Measurements from ENCODE around the gene MYO7B. TPM values are rescaled to one million over a fixed set of nuclear protein-coding genes. Genes with fewer than 3 reads are reported as not detected.
A peak's percentile ranks its signal among the peaks of the same experiment; 100 is the strongest.

Gene MYO7B
- total RNA-seq, 2 donors from 2014 or later = 0.16 to 0.19 TPM

- no peaks in the 10 kb centered on the region for H3K27me3 Mint-ChIP-seq
- H3K4me3 Mint-ChIP-seq = no peak overlapping the region
- no peaks in the 10 kb centered on the region for H3K4me1 Mint-ChIP-seq
- H3K9me3 Mint-ChIP-seq = no peaks in the 10 kb centered on the region
- ATAC-seq (replicated peaks) = no peak
- H3K36me3 Mint-ChIP-seq (ENCODE audit: low read depth) = no peaks in the 10 kb centered on the region
- no peak overlapping the region for H3K27ac Mint-ChIP-seq
These were observed 55.1 kb downstream of the MYO7B start for GRCh38 chr2:127590386-127591190.

- peak; percentile 84 for ATAC-seq (replicated peaks)
- no peak overlapping the region for H3K27ac Mint-ChIP-seq
- H3K27me3 Mint-ChIP-seq = no peaks in the 10 kb centered on the region
- H3K4me3 Mint-ChIP-seq = no peak overlapping the region
- H3K36me3 Mint-ChIP-seq (ENCODE audit: low read depth) = no peaks in the 10 kb centered on the region
- H3K9me3 Mint-ChIP-seq = no peaks in the 10 kb centered on the region
- no peaks in the 10 kb centered on the region for H3K4me1 Mint-ChIP-seq
These were observed 55.9 kb downstream of the MYO7B start for GRCh38 chr2:127591221-127591923.

DNA sequence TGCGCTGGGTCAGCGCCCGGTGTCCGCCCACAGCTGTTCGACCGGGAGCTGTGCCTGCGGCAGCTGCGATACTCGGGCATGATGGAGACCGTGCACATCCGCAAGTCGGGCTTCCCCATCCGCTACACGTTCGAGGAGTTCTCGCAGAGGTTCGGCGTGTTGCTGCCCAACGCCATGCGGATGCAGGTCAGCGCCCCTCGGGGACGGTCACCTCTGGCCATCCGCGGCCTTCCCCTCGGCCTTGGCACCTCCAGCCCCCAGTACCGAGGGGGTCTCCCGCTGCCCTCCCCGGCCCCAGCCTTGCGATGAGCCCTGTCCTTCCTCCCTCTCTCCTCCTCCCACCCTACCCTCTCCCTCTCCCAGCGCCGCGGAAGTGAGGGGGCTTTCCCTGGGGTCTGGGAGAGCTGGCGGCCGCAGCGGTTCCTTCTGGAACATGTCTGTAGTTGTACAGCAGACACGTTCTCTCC, 57.3 kb downstream of the MYO7B start:
- no peak overlapping the region for H3K4me3 Mint-ChIP-seq
- no peaks in the 10 kb centered on the region for H3K9me3 Mint-ChIP-seq
- no peak overlapping the region for H3K27ac Mint-ChIP-seq
- no peaks in the 10 kb centered on the region for H3K36me3 Mint-ChIP-seq (ENCODE audit: low read depth)
- H3K27me3 Mint-ChIP-seq = no peaks in the 10 kb centered on the region
- H3K4me1 Mint-ChIP-seq = no peaks in the 10 kb centered on the region
- no peak for ATAC-seq (replicated peaks)

- no peak overlapping the region for H3K27ac Mint-ChIP-seq
- no peaks in the 10 kb centered on the region for H3K9me3 Mint-ChIP-seq
- H3K4me3 Mint-ChIP-seq = no peak overlapping the region
- H3K36me3 Mint-ChIP-seq (ENCODE audit: low read depth) = no peaks in the 10 kb centered on the region
- H3K27me3 Mint-ChIP-seq = no peaks in the 10 kb centered on the region
- no peaks in the 10 kb centered on the region for H3K4me1 Mint-ChIP-seq
- no peak for ATAC-seq (replicated peaks)
These were observed 58.0 kb downstream of the MYO7B start for GRCh38 chr2:127593228-127594115.

DNA sequence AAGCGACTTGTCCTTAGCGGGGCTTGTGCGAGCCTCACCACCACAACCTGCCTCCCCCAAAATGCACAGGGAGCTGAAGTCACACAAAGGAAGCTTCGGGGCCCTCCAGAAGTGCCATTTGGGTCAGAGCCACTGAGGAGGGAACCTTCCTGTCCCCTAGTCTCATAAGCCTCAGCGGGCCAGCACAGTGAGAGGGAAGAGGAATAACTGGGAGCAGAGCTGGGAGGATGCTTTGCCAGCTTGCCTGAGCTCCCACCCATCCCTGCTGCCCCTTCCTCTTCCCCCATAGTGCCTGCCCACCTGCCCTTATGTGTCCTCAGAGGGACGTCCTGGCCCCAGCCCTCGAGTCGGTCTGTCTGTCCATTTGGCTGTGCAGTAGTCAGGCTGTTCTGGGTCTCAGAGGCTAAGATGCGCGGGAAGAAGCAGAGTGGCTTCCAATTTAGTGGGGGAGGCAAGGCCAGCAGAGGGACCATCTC, 58.7 kb downstream of the MYO7B start:
- ATAC-seq (replicated peaks) = no peak
- H3K36me3 Mint-ChIP-seq (ENCODE audit: low read depth) = no peaks in the 10 kb centered on the region
- H3K27ac Mint-ChIP-seq = no peak overlapping the region
- H3K27me3 Mint-ChIP-seq = no peaks in the 10 kb centered on the region
- H3K4me3 Mint-ChIP-seq = no peak overlapping the region
- H3K9me3 Mint-ChIP-seq = no peaks in the 10 kb centered on the region
- no peaks in the 10 kb centered on the region for H3K4me1 Mint-ChIP-seq

DNA sequence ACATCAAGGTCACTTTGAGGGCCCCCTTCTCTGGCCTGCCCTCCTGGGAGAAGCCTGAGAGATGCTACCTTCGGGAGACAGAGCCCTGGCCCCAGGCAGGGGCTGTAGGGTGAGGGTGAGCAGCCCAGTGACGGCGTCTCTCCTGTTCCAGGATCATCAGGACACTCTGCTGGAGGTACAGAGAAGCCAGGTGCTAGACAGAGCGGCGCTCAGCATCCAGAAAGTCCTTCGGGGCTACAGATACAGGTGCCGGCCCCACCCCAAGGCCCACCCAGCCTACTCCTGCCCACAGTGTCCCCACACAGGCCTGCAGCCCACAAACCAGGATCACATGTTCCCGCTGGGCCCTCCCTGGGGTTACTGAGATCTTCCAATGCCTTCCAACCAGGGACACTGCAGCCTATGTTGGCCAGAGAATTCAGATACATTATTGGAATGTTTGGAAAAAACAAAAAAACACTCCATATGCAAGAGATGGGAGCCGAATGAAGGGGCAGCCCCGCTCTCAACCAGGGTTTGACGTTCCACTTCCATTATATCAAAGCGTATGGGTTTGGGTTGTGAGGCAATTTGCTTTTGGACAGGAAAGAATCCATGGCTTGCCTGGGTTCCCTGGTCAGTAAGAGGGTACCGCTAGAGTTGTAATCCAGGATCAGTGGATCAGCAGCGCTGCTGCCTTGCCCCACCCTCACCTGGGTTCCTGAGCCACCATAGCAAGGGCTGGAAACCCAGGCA, 61.0 kb downstream of the MYO7B start:
- H3K4me3 Mint-ChIP-seq = no peak overlapping the region
- no peaks in the 10 kb centered on the region for H3K27me3 Mint-ChIP-seq
- no peak for ATAC-seq (replicated peaks)
- no peak overlapping the region for H3K27ac Mint-ChIP-seq
- H3K4me1 Mint-ChIP-seq = no peaks in the 10 kb centered on the region
- no peaks in the 10 kb centered on the region for H3K9me3 Mint-ChIP-seq
- H3K36me3 Mint-ChIP-seq (ENCODE audit: low read depth) = no peaks in the 10 kb centered on the region

DNA sequence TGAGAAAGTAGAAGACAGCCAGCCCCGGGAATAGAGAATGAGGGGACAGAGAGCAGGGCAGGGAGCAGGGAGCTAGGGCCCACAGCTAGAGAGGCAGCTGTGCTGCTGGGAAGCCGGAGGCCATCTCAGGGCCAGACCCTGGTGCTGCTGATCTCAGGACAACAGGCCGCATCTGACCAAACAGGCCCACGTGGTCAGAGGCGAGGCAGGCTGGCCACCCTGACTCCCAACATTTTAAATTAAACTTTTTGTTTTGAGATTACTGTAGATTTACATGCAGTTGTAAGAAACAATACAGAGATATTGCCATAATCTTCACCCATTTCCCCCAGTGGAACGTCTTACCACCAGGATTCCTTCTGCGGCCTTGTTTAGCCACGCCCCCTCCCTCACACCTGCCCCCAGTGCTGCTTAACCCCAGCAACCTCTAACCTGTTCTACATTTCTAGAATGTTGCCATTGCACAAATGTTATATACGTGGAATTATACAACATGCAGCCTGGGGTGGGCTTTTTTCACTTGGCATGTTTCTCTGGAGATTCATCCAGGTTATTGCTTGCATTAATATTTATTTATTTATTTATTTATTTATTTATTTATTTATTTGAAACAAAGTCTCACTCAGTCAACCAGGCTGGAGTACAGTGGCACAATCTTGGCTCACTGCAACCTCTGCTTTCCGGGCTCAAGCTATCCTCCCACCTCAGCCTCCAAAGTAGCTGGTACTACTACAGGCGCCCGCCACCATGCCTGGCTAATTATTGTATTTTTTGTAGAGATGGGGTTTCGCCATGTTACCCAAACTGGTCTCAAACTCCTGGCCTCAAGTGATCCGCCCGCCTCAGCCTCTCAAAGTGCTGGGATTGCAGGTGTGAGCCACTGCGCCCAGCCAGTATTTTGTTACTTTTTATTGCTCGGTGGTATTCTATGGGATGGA, 61.8 kb downstream of the MYO7B start:
- ATAC-seq (replicated peaks) = no peak
- Mint-ChIP-seq H3K4me1 (no peaks in the 10 kb centered on the region), H3K27ac (no peak overlapping the region), H3K36me3 (ENCODE audit: low read depth) (no peaks in the 10 kb centered on the region), H3K9me3 (no peaks in the 10 kb centered on the region), H3K4me3 (no peak overlapping the region), H3K27me3 (no peaks in the 10 kb centered on the region)

- H3K36me3 Mint-ChIP-seq (ENCODE audit: low read depth) = no peaks in the 10 kb centered on the region
- H3K27ac Mint-ChIP-seq = no peak overlapping the region
- H3K4me3 Mint-ChIP-seq = no peak overlapping the region
- ATAC-seq (replicated peaks) = peak; percentile 56
- H3K9me3 Mint-ChIP-seq = no peaks in the 10 kb centered on the region
- H3K4me1 Mint-ChIP-seq = no peaks in the 10 kb centered on the region
- H3K27me3 Mint-ChIP-seq = no peaks in the 10 kb centered on the region
These were observed 62.5 kb downstream of the MYO7B start for GRCh38 chr2:127597984-127598380.

GRCh38 chr2:127598711-127599110, 63.2 kb downstream of the MYO7B start:
- H3K4me3 Mint-ChIP-seq = no peak overlapping the region
- H3K9me3 Mint-ChIP-seq = no peaks in the 10 kb centered on the region
- H3K36me3 Mint-ChIP-seq (ENCODE audit: low read depth) = no peaks in the 10 kb centered on the region
- no peaks in the 10 kb centered on the region for H3K4me1 Mint-ChIP-seq
- H3K27me3 Mint-ChIP-seq = no peaks in the 10 kb centered on the region
- ATAC-seq (replicated peaks) = no peak
- H3K27ac Mint-ChIP-seq = no peak overlapping the region

GRCh38 chr2:127599211-127599610, 63.7 kb downstream of the MYO7B start:
- no peak overlapping the region for H3K27ac Mint-ChIP-seq
- H3K4me3 Mint-ChIP-seq = no peak overlapping the region
- H3K36me3 Mint-ChIP-seq (ENCODE audit: low read depth) = no peaks in the 10 kb centered on the region
- ATAC-seq (replicated peaks) = no peak
- peaks cover under 1% of the 10 kb centered on the region for H3K4me1 Mint-ChIP-seq
- H3K9me3 Mint-ChIP-seq = no peaks in the 10 kb centered on the region
- no peaks in the 10 kb centered on the region for H3K27me3 Mint-ChIP-seq

GRCh38 chr2:127604986-127605385, 69.5 kb downstream of the MYO7B start:
- Mint-ChIP-seq H3K4me3 (no peak overlapping the region), H3K4me1 (peaks cover 5% of the 10 kb centered on the region), H3K36me3 (ENCODE audit: low read depth) (no peaks in the 10 kb centered on the region), H3K27ac (no peak overlapping the region), H3K27me3 (no peaks in the 10 kb centered on the region), H3K9me3 (no peaks in the 10 kb centered on the region)
- ATAC-seq (replicated peaks) = no peak

DNA sequence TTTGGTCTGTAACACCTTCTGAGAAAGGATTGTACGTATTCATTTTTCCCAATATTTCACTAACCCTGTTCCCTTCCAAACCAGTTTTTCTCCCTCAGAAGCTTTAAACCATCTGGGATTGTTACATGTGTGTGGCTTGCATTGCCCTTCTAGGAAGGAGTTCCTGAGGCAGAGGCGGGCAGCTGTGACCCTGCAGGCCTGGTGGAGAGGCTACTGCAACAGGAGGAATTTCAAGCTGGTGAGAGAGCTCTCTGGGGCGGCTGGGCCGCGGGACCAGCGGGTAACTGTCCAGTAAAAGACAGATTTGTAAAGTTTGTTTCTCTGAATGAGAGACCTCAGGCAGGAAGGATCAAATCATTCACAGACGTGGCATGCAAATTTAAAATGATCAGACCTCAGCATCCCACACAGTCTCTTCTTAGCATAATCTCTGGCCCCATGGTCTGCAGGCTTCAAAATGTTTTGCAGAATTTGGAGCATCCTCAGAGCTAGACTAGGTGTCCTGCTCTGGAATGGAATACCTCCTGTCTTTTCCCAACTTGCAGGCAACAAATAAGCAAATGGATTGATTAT, 70.3 kb downstream of the MYO7B start:
- H3K36me3 Mint-ChIP-seq (ENCODE audit: low read depth) = no peaks in the 10 kb centered on the region
- no peaks in the 10 kb centered on the region for H3K9me3 Mint-ChIP-seq
- ATAC-seq (replicated peaks) = no peak
- peaks cover 5% of the 10 kb centered on the region for H3K4me1 Mint-ChIP-seq
- no peak overlapping the region for H3K27ac Mint-ChIP-seq
- no peak overlapping the region for H3K4me3 Mint-ChIP-seq
- no peaks in the 10 kb centered on the region for H3K27me3 Mint-ChIP-seq

Data from activated T-helper 17 cell treated with anti-CD3 and anti-CD28 coated beads, Interleukin-2, amount 50 U/mL, for 72 hours (primary cell).